ENCODE results near the gene DNAJB6.

DNAJB6 gene

GRCh38 chr7:157418204-157419034 is 81.6 kb downstream of the DNAJB6 start:
- no peak for TF ChIP-seq CTCF (IDR thresholded peaks at IDR 0.05)
- no peaks in the 10 kb centered on the region for H3K4me1 ChIP-seq
- no peak for DNase-seq
- intact Hi-C loops (cut with DNase I; ENCODE audit: low total_unique reads), result no loop called here
- no peaks in the 10 kb centered on the region for H3K27me3 ChIP-seq
- H3K4me3 ChIP-seq, result no peak overlapping the region
- no peak overlapping the region for H3K27ac ChIP-seq
- peaks cover 23 to 77% (median 61%) of the 10 kb centered on the region in 3 donors for H3K36me3 ChIP-seq
- no peaks in the 10 kb centered on the region for H3K9me3 ChIP-seq

DNA sequence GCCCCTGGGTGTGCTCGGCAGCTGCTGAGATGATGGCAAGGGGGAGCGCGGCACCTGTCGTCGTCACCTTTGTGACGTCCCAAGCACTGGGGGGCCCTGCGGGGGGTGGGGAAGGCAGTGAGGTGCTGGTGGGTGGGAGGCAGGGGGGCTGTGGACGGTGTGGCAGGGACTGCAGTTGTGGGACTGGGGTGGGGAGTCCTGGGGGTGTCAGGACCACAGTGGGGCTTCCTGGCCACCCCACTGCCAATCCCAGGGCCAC is 82.2 kb downstream of the DNAJB6 start:
- DNase-seq, result no peak
- TF ChIP-seq CTCF (IDR thresholded peaks at IDR 0.05), result no peak
- no peak overlapping the region for H3K4me3 ChIP-seq
- no peaks in the 10 kb centered on the region for H3K4me1 ChIP-seq
- H3K9me3 ChIP-seq, result no peaks in the 10 kb centered on the region
- intact Hi-C loops (cut with DNase I; ENCODE audit: low total_unique reads), result no loop called here
- peaks cover 23 to 75% (median 59%) of the 10 kb centered on the region in 3 donors for H3K36me3 ChIP-seq
- H3K27me3 ChIP-seq, result no peaks in the 10 kb centered on the region
- no peak overlapping the region for H3K27ac ChIP-seq

- no peak for DNase-seq
- Histone ChIP-seq H3K9me3 (no peaks in the 10 kb centered on the region), H3K27ac (no peak overlapping the region), H3K4me1 (no peaks in the 10 kb centered on the region), H3K27me3 (no peaks in the 10 kb centered on the region), H3K4me3 (no peak overlapping the region), H3K36me3 (peaks cover under 1 to 50% (median 29%) of the 10 kb centered on the region in 3 donors)
- TF ChIP-seq CTCF (IDR thresholded peaks at IDR 0.05), result no peak
- intact Hi-C loops (cut with DNase I; ENCODE audit: low total_unique reads), result loop anchor here (10.0 kb wide), 1 partner anchor 1227 kb away; no protein-coding TSS in a partner anchor
Observed at GRCh38 chr7:157422279-157422678, 85.5 kb downstream of the DNAJB6 start.

GRCh38 chr7:157423348-157423747 is 86.5 kb downstream of the DNAJB6 start:
- no peak for TF ChIP-seq CTCF (IDR thresholded peaks at IDR 0.05)

GRCh38 chr7:157423886-157424565 is 87.2 kb downstream of the DNAJB6 start:
- Histone ChIP-seq H3K36me3 (peaks cover 0 to 32% (median 12%) of the 10 kb centered on the region in 3 donors), H3K27ac (no peak overlapping the region), H3K4me3 (no peak overlapping the region), H3K27me3 (no peaks in the 10 kb centered on the region), H3K9me3 (no peaks in the 10 kb centered on the region), H3K4me1 (no peaks in the 10 kb centered on the region)
- TF ChIP-seq CTCF (IDR thresholded peaks at IDR 0.05), result no peak
- intact Hi-C loops (cut with DNase I; ENCODE audit: low total_unique reads), result loop anchor here (10.0 kb wide), 1 partner anchor 1229 kb away; no protein-coding TSS in a partner anchor
- no peak for DNase-seq

More at GRCh38 chr7:157423348-157423747, 86.5 kb downstream of the DNAJB6 start:
- DNase-seq, result no peak
- H3K9me3 ChIP-seq, result no peaks in the 10 kb centered on the region
- no peak overlapping the region for H3K27ac ChIP-seq
- intact Hi-C loops (cut with DNase I; ENCODE audit: low total_unique reads), result loop anchor here (10.0 kb wide), 1 partner anchor 1229 kb away; no protein-coding TSS in a partner anchor
- H3K4me1 ChIP-seq, result no peaks in the 10 kb centered on the region
- H3K4me3 ChIP-seq, result no peak overlapping the region
- H3K36me3 ChIP-seq, result peaks cover 0 to 39% (median 19%) of the 10 kb centered on the region in 3 donors
- no peaks in the 10 kb centered on the region for H3K27me3 ChIP-seq

Data from tibial artery (tissue), 4 donors.